DMS153 (cell line): Measurements from ENCODE around the gene LMF1.
"Not testable (repeated sequence)": the region's sequence is repeated elsewhere in the genome, so short reads cannot be mapped to it uniquely, and the experiment has no call there.

Source experiments
- DNase-seq: peaks from one replicate; lab custom pipeline; 2025; lab: John Stamatoyannopoulos, UW

LMF1 gene

DNA sequence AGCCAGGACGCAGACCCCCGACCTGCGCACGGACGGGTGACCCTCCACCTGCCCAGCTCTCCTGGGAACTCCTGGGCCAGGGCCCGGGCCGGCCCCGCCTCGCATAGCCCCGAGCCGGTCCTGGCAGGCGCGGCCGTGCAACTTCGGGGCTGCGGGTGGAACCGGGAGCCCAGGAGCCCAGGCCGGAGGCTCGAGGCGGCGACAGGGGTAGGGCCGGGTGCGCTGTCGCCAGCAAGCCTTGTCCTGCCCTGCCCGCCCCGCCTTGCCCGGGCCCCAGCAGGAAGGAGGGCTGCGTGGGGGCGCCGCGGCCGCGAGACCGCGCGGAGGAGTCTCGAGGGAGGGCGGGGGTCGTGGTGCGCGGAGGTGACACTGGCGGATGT lies 408 bp downstream of the LMF1 start:
- DNase-seq = no peak

DNA sequence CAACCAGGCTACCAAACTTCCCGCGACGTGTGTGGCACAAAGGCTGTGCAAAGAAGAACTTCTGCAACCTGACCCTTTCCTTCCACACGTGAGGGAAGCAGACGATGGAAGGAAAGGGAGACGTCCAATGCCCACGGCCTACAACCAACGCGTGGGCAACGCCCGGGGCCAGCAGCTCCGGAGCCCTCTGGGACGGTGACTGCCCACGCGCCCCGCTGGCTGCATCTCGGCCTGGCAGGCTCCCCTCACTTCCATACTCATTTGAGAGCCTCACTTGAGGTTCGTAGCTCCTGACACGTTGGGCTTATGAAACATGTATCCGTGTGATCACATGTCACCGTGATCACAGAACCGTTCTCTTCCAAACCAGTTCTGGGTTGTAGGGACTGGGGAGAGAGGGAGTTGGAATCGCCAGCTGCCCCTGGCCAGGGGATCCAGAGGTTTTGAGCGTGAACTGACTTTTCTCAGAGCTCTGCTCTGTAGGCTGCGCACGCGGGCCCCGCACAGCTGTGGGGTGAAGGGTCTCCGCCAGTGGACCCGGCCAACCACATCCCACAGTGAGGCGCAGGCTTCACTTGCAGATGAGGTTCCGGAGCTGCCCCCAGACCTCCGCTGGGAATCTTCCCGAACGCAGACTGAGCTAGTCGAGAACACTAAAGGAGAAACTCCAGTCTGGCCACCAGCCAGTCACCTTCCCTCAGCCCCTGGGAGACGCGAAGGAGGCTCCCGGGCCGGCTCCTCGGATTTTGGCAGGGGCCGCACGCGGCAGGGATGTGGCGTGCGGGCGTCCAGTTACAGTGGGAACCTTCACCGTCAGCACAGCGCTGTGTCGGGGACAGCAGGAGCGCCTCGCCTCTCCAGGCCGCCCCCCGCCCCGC lies 1.0 kb downstream of the LMF1 start:
- DNase-seq = no peak

DNA sequence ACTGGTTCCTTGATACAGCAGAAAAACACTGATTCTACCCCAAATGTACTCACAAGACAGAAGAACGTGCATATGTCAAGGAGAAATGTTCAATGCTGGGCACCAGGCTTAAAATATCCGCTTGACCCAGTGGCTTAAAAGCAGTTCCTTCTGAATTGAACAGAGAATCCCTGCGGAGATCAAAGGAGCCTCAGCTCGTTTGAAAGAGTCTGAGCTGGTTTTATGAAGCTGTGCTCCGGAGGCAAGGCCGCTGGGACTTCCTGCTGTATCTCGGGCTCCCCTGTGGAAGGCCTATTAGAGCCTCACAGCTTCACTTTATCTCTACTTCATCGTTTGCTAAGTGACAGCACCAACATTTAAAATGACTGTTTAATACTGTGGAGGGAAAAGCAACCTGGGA lies 2.2 kb downstream of the LMF1 start:
- no peak for DNase-seq

DNA sequence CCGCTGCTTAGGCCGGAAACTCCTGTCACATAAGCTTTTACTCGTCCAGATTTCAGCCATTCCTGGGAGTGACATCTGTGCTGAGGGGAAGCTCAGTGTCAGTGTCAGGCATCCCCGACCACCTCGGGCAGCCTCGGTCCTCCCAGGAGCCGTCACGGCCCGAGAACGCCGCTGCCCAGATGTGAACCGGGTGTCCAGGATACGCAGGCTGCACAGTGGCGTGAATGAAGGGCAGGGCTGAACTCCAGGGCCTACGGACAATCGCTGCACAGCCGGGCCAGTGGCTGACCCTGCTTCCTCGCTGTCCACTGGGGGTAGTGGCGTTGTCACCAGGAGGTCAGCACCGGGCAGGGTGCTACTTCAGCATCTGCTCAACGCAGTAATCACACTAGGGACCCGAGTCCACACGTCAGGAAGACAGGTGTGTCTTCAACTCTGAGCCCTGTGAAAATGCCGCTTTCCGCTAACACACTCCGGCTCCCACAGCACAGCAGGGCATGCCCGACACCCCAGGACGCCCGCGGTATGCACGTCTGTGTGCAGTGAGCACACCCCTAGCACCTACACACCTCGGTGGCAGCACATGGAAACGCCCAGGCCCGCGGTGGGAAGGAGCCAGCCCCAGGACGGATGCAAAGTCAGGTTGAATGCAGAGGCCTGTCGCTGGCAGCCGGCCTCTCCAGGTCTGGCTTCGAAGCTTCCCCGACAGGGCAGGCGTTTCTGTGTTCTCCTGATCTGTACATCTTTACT lies 3.1 kb downstream of the LMF1 start:
- DNase-seq = no peak

DNA sequence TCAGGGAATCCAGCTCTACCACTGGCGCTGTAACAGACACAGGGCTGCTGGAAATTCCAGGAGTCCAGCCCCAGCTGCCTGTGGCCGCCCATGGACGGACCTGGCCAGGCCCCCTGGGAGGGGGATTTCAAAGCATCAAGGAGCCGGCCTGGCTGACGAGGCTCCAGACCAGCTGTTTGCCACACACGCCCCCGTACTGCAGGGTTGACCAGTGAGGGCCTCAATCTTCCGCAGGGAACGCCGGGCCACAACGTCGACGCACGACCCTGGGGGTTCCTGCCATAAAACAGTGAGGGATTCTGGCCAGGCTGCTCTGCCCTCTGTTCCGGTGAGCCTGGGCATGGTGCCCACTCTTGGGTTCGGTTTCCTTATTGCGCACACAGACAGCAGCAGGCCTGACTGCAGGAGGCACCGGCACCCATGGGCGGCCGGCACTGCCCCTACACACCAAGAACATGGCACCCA lies 3.7 kb downstream of the LMF1 start:
- no peak for DNase-seq

DNA sequence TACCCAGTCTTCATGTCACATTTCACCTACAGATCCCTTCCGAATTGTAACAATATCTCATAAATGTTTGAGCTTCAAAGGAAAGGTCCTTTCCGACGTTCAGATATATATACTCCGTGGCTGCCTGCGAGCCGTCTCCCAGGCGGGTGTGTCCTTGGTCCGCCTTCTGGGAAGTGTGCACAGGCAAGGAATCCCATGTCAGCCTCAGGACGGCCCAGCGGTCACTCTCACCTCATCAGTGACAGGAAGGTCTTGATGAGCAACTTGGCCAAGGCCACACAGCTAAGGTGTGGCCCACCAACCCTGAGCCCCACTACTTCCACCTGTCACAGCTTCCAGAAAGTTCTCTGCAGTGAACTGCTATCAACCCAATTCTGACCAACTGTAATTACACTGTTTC lies 4.3 kb downstream of the LMF1 start:
- DNase-seq = no peak

DNA sequence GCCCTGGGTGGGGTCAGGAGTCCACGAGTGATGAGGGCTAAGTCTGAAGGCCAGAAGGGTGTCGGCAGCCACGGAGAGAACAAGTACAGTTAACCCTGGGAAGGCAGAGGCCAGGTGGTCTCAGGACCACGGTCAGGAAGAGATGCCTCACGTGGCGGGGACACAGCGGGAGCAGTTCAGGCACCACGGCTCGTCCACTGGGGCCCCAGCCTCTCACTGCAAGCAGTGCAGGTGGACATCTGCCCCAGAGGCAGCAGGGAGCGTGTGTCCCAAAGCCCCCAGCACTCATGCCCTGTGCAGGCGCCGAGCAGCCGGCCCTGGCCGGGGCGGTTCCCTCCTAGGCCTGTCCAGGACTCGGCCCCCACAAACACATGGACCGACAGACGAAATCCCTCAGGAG lies 4.7 kb downstream of the LMF1 start:
- no peak for DNase-seq

DNA sequence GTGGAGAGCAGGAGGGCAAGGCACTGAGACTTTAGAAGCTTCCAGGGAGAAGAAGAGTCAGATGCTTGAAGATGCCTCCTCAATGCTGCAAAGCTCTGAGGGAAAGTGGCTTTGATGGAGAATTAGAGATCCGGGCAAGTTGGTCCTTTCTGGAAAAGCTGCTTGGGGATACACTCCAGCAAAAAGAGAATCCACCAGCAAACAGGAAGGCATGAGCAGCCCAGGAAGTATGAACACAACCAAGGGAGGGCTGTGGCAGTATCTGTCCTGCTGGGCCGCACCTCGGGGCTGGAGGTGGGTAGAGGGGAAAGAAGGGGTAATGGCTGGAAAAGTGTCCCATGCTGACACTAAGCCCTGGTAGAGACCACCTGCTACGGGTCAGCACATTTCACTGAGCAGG lies 5.3 kb downstream of the LMF1 start:
- DNase-seq = no peak

DNA sequence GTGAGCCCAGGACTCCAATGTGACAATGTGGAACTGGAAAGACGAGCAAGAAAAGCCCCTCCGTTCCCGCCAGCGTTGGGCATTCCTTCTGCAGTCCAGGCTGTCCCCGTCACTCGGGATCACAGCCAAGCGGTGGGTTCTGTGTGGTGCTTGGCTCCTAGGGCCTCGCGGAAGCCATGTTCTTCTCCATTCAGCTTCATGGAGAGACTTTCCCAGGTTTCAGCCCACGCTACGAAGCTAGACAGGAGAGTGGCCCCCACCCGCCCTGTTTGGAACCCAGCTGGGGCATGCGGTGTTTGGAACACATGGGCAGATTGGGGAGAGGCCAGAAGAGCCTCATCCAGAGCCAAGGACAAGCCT lies 5.8 kb downstream of the LMF1 start:
- DNase-seq = no peak

DNA sequence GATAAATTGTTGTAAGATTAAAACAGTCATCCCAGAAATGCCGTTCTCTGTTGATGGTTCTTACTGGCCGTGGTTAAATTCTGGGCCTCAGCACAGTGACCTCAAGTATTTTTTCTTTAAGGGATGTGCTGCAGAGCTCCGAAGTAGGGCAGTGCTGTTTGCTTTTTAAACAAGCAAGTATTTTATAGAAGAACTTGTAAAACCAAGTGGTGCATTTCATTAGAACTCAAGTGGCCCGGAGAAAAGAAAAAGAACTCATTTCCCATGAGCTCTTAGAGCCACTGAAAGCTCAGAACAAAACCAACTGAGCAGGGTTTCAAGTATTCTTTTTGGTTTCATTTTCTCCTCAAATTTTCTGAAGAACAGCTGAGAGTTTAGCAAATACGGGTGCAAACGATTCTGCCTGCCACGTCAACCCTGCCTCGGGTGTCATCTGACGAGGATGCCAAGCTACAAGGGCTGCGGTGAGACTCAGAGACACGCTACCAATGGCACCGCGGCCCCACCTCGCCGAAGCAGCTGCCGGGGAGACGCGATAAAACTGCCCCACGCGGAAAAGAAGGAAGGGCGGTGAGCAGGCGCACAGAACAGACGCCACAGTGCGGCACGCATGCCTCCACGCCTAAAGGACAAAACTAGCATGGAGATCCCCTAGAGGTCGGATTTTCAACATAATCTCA lies 6.3 kb downstream of the LMF1 start:
- DNase-seq = no peak

DNA sequence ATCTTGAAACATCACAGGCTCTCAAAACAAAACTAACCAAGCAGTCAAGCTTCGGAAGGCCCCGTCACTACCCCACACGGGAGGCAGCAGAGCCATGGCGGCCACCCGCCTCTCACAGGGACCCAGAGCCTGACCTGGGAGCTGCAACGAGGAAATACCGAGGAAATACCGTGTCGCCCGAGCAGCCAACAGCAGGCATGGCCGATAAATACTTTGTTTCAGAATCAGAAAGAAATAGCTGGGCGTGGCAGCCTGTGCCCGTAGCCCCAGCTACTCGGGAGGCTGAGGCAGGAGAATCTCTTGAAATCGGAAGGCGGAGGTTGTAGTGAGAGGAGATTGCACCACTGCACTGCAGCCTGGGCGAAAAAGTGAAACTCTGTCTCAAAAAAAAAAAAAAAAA lies 6.9 kb downstream of the LMF1 start:
- DNase-seq = no peak

DNA sequence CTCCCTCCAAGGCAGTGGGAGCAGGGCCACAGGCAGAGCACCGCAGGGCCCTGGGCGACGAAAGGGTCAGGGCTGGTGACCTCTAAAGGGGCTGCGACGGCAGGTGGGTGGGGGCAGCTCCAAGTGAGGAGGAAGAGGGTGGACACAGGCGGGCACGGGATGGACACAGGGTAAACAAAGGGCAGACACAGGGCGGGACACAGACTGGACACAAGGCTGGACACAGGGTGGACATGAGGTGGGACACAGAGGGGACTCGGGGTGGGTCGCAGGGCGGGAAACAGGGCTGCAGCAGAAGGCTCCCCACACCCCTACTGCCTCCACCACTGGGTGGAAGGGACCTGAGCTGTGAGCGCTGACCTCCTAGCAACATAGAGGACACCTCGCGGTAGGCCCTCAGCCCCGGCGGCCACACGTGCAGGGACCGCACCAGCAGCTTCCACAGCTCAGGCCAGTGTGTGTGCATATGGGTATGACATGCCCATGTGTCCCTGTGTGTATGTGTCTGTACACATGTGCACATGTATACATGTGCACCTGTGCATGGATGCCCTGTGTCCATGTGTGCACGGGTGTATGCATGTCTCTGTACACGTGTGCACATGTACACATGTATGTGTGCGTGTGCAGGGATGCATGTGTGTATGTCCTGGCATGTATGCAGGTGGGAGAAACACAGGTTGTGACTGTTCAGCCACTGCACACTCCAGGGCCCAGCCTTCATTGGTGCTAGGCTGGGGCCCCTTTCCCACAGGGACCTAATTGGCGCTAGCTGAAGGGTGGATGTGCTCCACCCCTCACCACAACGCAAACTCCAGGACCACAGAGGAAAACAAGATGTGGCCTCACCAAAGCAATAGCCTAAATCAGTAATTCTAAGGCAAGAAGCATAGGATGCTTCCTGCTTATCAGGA lies 7.6 kb downstream of the LMF1 start:
- DNase-seq = no peak

DNA sequence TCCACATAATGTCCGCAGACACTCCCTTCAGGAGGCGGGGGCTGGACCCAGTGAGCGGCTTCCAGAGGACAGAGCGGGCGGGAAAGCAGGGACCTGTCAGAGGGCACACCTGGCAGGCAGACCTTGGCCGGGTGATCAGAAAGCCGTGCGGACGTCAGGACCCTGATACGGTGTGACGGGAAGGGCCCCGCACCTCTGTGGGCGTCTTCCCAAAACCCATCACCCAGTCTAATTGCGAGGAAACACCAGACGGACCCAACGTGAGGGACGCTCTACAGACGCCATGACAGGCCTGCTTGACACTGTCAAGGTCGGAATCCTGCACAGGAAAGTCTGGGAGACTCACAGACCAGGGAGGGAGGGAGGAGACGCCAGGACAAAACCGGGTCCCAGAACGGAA lies 8.4 kb downstream of the LMF1 start:
- DNase-seq = no peak

DNA sequence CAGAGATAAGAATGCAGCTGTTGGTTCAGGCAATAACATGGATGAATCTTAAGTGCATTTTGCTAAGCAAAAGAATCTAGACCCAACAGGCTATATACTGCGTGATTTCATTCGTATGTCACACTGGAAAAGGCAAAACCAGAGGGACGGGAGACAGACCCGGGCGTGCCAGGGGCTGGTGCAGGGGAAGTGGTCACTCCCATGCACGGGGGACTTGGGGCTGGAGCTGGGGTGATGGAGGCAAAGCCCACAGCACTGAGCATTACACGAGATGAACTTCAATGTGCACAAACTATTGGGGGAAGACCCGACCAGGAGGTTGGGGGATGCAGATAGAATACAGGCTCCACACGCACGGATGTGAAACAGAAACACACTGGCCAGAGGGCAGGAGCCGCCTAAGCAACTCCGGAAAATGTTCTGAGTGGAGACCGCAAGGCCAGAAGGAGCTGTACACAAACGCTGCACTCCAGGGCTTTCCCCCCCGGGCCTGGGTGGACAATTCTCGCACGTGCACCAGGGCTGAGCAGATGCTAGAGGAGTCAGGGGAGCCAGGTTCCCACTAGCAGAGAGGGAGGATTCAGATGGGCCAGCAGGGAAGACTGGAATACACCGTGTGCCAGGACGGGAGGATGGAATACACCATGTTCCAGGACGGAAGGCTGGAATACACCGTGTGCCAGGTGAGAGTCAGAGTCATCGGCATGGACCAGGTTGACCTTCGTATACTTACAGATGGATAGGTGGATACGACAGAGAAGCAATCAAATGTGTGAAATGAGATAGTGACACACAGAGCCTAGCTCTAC lies 11.3 kb downstream of the LMF1 start:
- no peak for DNase-seq

DNA sequence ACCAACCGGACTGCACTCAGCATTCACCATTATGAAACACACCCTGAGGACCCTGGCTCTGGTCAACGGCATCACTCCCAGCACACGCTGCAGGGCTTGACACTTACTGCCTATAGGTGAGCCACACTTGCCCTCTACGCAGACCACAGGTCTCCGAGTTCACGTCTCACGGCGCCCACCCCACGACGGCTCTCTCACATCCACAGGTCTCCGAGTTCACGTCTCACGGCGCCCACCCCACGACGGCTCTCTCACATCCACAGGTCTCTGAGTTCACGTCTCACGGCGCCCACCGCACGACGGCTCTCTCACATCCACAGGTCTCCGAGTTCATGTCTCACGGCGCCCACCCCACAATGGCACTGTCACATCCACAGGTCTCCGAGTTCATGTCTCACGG lies 15.0 kb downstream of the LMF1 start:
- not testable (repeated sequence) for DNase-seq

DNA sequence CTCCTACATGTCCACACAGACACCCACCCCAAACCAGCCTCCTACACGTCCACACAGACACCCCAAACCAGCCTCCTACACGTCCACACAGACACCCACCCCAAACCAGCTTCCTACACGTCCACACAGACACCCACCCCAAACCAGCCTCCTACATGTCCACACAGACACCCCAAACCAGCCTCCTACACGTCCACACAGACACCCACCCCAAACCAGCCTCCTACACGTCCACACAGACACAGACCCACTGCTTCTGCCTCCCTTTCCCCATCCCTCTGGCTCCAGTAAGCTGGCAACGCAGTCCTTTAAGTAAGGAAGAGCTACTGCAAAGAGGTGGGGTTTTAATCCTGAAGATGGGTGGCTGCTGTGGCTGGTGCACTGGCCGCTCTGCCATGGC lies 17.0 kb downstream of the LMF1 start:
- not testable (repeated sequence) for DNase-seq

DNA sequence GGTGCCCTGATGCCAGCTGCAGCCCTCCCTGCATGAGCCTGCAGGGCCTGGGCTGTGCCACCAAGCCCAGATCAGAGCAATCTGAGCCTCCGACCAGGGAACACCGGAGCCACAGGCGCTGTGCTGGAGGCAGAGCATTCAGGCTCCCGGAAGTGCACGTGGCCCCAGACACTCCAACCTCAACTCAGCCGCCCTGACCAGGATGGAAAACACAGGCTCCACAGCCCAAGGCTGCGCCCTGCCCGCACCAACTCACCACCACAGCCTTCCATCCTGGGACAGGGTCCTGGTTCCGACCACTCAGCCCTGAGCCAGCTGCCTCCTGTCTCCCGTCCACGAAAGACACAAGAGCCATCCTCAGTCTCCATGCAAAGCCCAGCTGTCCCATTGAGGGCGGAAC lies 18.5 kb downstream of the LMF1 start:
- DNase-seq = no peak

DNA sequence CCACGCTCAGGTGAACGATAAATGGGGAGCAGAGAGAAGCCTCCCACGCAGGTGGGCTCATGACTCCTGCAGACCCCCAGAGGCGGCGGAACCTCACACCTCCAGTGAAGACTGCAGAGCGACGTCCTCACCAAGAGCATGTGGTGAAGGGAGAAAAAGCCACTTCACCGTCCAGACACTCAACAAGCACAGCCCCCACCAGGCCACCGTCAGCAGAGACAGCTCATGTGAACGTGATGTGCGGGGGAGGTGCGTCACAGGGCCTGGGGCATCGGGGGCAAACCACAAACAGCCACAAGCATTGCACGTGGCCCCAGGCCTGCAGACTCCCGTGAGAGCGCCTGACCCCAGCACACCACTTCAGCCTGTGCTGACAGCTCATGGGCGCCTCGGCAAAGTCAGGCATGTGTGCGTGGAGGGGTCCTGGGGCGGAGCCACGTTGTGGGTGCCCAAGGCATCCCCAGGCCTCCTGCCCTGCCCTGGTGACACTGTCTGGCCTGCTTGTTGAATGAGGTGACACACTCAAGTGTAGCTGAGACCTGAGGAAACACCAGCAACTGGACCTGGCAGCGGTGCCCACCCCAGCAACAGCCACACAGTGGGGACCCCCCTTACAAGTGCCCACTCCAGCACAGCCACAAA lies 19.0 kb downstream of the LMF1 start:
- DNase-seq = no peak

DNA sequence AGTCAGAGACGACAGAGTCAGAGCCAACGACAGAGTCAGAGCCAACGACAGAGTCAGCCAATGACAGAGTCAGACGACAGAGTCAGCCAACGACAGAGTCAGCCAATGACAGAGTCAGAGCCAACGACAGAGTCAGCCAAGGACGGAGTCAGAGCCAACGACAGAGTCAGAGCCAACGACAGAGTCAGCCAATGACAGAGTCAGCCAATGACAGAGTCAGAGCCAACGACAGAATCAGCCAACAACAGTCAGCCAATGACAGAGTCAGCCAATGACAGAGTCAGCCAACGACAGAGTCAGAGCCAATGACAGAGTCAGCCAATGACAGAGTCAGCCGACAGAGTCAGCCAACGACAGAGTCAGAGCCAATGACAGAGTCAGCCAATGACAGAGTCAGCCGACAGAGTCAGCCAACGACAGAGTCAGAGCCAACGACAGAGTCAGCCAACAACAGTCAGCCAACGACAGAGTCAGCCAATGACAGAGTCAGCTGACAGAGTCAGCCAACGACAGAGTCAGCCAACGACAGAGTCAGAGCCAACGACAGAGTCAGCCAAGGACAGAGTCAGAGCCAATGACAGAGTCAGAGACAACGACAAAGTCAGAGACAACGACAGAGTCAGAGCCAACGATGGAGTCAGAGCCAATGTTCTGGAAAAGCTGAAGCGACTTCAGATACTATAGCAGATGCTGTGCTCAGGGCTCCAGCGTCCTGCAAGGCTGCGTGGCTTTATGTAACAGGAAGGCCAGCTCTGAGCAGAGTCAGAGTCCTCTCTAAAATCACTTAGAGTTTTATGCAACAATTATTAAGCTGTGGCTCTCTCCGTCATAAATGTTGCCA lies 19.8 kb downstream of the LMF1 start:
- DNase-seq = not testable (repeated sequence)

DNA sequence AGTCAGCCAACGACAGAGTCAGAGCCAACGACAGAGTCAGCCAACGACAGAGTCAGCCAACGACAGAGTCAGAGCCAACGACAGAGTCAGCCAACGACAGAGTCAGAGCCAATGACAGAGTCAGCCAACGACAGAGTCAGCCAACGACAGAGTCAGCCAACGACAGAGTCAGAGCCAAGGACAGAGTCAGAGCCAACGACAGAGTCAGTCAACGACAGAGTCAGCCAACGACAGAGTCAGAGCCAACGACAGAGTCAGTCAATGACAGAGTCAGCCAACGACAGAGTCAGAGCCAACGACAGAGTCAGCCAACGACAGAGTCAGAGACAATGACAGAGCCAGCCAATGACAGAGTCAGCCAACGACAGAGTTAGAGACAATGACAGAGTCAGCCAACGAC lies 22.0 kb downstream of the LMF1 start:
- not testable (repeated sequence) for DNase-seq
